DND-41 (cell line): ENCODE data around the gene DTYMK.

ENCODE experiments used
- ATAC-seq: fragments of 200-7000 bp; cut with Tn5 transposase; 3 replicates; pipeline ENCODE4 v1.9.1; 2021; ENCODE audit warnings: low read depth; ENCODE audit not compliant: insufficient read depth
- DNase-seq: peaks from one replicate; pipeline ENCODE4 v3.0.0-alpha.2; 2020
- H2AFZ ChIP-seq: 2 replicates; pipeline ENCODE4 v1.6.0; 2012; ENCODE audit warnings: low read depth, low read length
- H3K27ac ChIP-seq: 2 replicates; pipeline ENCODE4 v1.5.1; 2012; ENCODE audit warnings: low read length, inconsistent platforms
- H3K27me3 ChIP-seq: fragments of 200-600 bp; sonication (generic); 2 replicates; pipeline ENCODE4 v1.6.0; 2012; ENCODE audit warnings: low read length, mild to moderate bottlenecking, inconsistent platforms; ENCODE audit not compliant: insufficient read depth, poor library complexity
- H3K36me3 ChIP-seq: 2 replicates; pipeline ENCODE4 v1.5.1; 2012; ENCODE audit warnings: low read length, inconsistent platforms; ENCODE audit not compliant: insufficient read depth
- H3K4me1 ChIP-seq: 2 replicates; pipeline ENCODE4 v1.5.1; 2012; ENCODE audit warnings: mild to moderate bottlenecking, low read length; ENCODE audit not compliant: insufficient read depth
- H3K4me2 ChIP-seq: 2 replicates; pipeline ENCODE4 v1.6.0; 2012; ENCODE audit warnings: mild to moderate bottlenecking, moderate library complexity, low read length, inconsistent platforms; ENCODE audit not compliant: insufficient read depth
- H3K4me3 ChIP-seq, 2 experiments: fragments of 200-600 bp in 1 of 2; shearing (Covaris generic) in 1 of 2; 2 replicates each; pipeline ENCODE4 v1.5.1; 2012 to 2016; ENCODE audit warnings: inconsistent platforms in 2 of 2, low read length in 2 of 2, mild to moderate bottlenecking in 2 of 2, low read depth in 1 of 2, moderate library complexity in 1 of 2
- H3K79me2 ChIP-seq: 2 replicates; pipeline ENCODE4 v1.6.0; 2012; ENCODE audit warnings: low read length, inconsistent platforms; ENCODE audit not compliant: insufficient read depth
- H3K9ac ChIP-seq: 2 replicates; pipeline ENCODE4 v1.6.0; 2012; ENCODE audit warnings: low read depth, mild to moderate bottlenecking, inconsistent platforms, low read length, moderate library complexity
- H3K9me3 ChIP-seq: 2 replicates; pipeline ENCODE4 v1.5.1; 2012; ENCODE audit warnings: low read length, moderate library complexity, mild to moderate bottlenecking, inconsistent platforms; ENCODE audit not compliant: insufficient read depth, severe bottlenecking
- H4K20me1 ChIP-seq: 2 replicates; pipeline ENCODE4 v1.6.0; 2012; ENCODE audit warnings: low read length; ENCODE audit not compliant: insufficient read depth
- EZH2 ChIP-seq: IDR thresholded peaks from 3 replicates; pipeline ENCODE4 v1.6.1; 2012; ENCODE audit warnings: borderline replicate concordance, low read depth, mild to moderate bottlenecking, moderate library complexity, low read length, inconsistent platforms; ENCODE audit not compliant: severe bottlenecking
- TF ChIP-seq, protein P1 (sequence below): IDR thresholded peaks from 2 replicates; pipeline ENCODE4 v1.5.1; 2012; ENCODE audit warnings: borderline replicate concordance, low read length, moderate library complexity, mild to moderate bottlenecking; ENCODE audit not compliant: poor library complexity, severe bottlenecking; ENCODE audit errors: extremely low read depth

Gene DTYMK

DNA sequence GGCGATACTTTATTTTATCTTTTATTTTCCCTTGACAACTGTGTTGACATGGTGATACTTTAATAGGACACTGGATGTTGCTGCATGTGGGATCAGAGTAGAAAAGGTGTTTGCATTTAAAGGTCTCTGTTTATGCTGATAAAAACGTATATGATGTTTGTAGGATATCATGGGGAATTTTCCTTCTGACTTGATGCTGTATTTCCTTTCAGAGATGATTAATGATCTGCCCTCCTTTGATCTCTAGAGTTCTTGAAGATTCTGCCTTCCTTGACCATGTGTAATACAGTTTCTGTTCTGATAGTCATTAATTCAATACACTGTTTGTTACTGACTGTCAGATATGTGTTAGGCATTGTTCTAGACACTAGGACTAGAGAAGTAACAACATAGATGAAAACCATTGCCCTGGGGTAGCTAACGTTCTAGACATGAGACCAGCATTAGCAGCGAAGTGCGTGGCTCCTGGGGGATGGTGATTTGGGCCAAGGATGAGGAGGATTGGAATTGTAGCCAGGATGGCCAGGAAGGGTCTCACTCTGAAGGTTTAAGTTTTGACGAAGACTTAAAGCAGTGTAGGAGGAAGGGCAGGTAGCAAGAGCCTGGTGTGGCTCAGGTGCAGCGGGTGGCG is 46.3 kb downstream of the DTYMK start:
- H3K4me1 ChIP-seq: peaks cover 32% of the 10 kb centered on the region
- DNase-seq (no peak), ATAC-seq (no peak)
- peak overlapping the region; percentile 81; the same call in 1 of the 2 replicates for H3K4me2 ChIP-seq
- peaks cover 28% of the 10 kb centered on the region for H3K36me3 ChIP-seq
- TF ChIP-seq, protein P1, sequence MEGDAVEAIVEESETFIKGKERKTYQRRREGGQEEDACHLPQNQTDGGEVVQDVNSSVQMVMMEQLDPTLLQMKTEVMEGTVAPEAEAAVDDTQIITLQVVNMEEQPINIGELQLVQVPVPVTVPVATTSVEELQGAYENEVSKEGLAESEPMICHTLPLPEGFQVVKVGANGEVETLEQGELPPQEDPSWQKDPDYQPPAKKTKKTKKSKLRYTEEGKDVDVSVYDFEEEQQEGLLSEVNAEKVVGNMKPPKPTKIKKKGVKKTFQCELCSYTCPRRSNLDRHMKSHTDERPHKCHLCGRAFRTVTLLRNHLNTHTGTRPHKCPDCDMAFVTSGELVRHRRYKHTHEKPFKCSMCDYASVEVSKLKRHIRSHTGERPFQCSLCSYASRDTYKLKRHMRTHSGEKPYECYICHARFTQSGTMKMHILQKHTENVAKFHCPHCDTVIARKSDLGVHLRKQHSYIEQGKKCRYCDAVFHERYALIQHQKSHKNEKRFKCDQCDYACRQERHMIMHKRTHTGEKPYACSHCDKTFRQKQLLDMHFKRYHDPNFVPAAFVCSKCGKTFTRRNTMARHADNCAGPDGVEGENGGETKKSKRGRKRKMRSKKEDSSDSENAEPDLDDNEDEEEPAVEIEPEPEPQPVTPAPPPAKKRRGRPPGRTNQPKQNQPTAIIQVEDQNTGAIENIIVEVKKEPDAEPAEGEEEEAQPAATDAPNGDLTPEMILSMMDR: no peak
- TF ChIP-seq EZH2: no peak
- no peak overlapping the region for H2AFZ ChIP-seq
- no peaks in the 10 kb centered on the region for H3K27me3 ChIP-seq
- no peak overlapping the region for H3K4me3 ChIP-seq
- H3K9me3 ChIP-seq: peaks cover 13% of the 10 kb centered on the region
- H3K27ac ChIP-seq: no peak overlapping the region
- H3K79me2 ChIP-seq: peaks cover 87% of the 10 kb centered on the region
- peaks cover 37% of the 10 kb centered on the region for H4K20me1 ChIP-seq
- no peak overlapping the region for H3K9ac ChIP-seq

DNA sequence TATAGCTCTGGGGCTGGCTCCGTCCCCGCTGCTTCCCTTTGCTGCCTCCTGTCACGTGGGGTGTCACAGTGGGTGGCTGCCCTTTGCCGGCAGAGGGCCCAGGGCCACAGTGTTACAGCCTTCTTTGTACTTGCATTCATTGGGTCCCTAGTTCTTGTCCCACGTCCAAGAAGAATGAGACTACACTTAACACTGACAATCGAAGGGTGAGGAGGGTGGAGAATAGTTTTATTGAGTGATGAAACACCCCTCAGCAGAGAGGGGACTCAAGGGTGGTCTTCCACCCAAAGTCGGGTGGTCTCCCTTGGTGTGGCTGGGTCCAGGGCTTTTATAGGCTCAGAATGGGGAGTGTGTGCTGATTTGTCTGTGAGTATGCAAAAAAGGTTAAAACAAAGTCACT is 47.2 kb downstream of the DTYMK start:
- peaks cover 34% of the 10 kb centered on the region for H4K20me1 ChIP-seq
- peaks cover 89% of the 10 kb centered on the region for H3K79me2 ChIP-seq
- no peak for ATAC-seq
- H3K9me3 ChIP-seq: peaks cover 13% of the 10 kb centered on the region
- H3K4me2 ChIP-seq: peak overlapping the region; percentile 81
- H2AFZ ChIP-seq: no peak overlapping the region
- peak overlapping the region in 1 of 2 experiments; percentile 97; a peak in 1 of 4 replicates for H3K4me3 ChIP-seq
- DNase-seq: no peak
- no peaks in the 10 kb centered on the region for H3K27me3 ChIP-seq
- H3K27ac ChIP-seq: no peak overlapping the region
- H3K4me1 ChIP-seq: peaks cover 41% of the 10 kb centered on the region
- H3K36me3 ChIP-seq: peaks cover 30% of the 10 kb centered on the region
- H3K9ac ChIP-seq: no peak overlapping the region
- TF ChIP-seq EZH2: no peak
- TF ChIP-seq, protein P1: no peak

DNA sequence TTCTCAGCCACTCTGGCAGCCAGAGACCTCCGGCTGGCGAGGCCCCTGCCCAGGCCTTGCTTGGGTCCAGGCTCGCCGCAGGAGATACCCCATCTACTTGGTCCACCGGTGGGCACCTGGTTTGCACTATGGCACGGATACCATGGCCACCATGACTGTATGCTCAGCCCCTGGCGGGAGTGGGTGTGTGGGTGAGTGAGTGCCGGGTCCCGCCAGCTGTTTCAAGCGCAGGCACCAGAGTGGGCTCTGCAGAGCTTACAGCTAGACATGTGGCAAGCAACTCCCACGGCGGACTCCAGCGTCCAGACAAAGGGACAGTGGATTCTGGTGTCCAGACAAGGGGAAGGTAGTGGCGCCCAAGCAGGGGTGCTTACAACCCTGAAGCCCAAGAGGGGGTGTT is 47.7 kb downstream of the DTYMK start:
- peaks cover 13% of the 10 kb centered on the region for H3K9me3 ChIP-seq
- peaks cover 32% of the 10 kb centered on the region for H4K20me1 ChIP-seq
- DNase-seq (no peak), ATAC-seq (no peak)
- peak overlapping the region in 1 of 2 experiments; percentile 97; a peak in 3 of 4 replicates for H3K4me3 ChIP-seq
- no peak for TF ChIP-seq EZH2
- TF ChIP-seq, protein P1: no peak
- peaks cover 30% of the 10 kb centered on the region for H3K36me3 ChIP-seq
- H3K4me2 ChIP-seq: peak overlapping the region; percentile 81
- H2AFZ ChIP-seq: no peak overlapping the region
- peak overlapping the region; percentile 92; the same call in 1 of the 2 replicates for H3K9ac ChIP-seq
- no peaks in the 10 kb centered on the region for H3K27me3 ChIP-seq
- peaks cover 44% of the 10 kb centered on the region for H3K4me1 ChIP-seq
- H3K79me2 ChIP-seq: peaks cover 89% of the 10 kb centered on the region
- H3K27ac ChIP-seq: no peak overlapping the region
